PC-3 (cell line): ENCODE measurements around the gene ACAP2. TPM values are rescaled to one million over a fixed set of nuclear protein-coding genes. Genes with fewer than 3 reads are reported as not detected.

Experiments used
- ATAC-seq: fragments of 200-7000 bp; cut with Tn5 transposase; 2 replicates; pipeline ENCODE4 v1.9.1; 2020; ENCODE audit warnings: mild to moderate bottlenecking, moderate library complexity
- BruUV-seq: library from RNA; stranded (reverse); fragments of 400-500 nt; replicated peaks from 2 replicates; lab custom pipeline; 2021; lab: Mats Ljungman, UMichigan
- CTCF ChIA-PET: fragments of 300-600 bp; sonication (Branson Sonifier 250); formaldehyde crosslinking; loops from one replicate; lab custom pipeline; 2022; ENCODE audit warnings: antibody characterized with exemption; lab: Charles Lee
- POLR2A ChIA-PET: fragments of 300-600 bp; sonication (Branson Sonifier 250); formaldehyde crosslinking; loops from one replicate; lab custom pipeline; 2022; ENCODE audit warnings: antibody characterized with exemption; ENCODE audit not compliant: unreplicated experiment; lab: Charles Lee
- DNase-seq: peaks from one replicate; pipeline ENCODE4 v3.0.0-alpha.2; 2015
- H2AFZ ChIP-seq: fragments of 300-600 bp; sonication (generic); 2 replicates; pipeline ENCODE4 v1.6.0; 2016; ENCODE audit warnings: antibody characterized with exemption, low read length
- H3F3A ChIP-seq: fragments of 300-600 bp; sonication (generic); one replicate; pipeline ENCODE4 v1.6.0; 2017; ENCODE audit warnings: antibody characterized with exemption, low read length, control low read depth, mild to moderate bottlenecking; ENCODE audit not compliant: unreplicated experiment
- H3K27ac ChIP-seq: fragments of 300-600 bp; sonication (generic); 2 replicates; pipeline ENCODE4 v1.5.1; 2016; ENCODE audit warnings: mild to moderate bottlenecking, low read length
- H3K27me3 ChIP-seq: fragments of 300-600 bp; sonication (generic); 2 replicates; pipeline ENCODE4 v1.6.1; 2016; ENCODE audit warnings: low read length, mixed read lengths
- H3K36me3 ChIP-seq: fragments of 300-600 bp; sonication (generic); 2 replicates; pipeline ENCODE4 v1.6.1; 2016; ENCODE audit warnings: low read depth, mixed run types, low read length, mixed read lengths
- H3K4me1 ChIP-seq: fragments of 300-600 bp; sonication (generic); 2 replicates; pipeline ENCODE4 v1.5.1; 2016; ENCODE audit warnings: low read length; ENCODE audit not compliant: insufficient read depth
- H3K4me2 ChIP-seq: fragments of 300-600 bp; sonication (generic); 2 replicates; pipeline ENCODE4 v1.6.0; 2016; ENCODE audit warnings: low read length
- H3K4me3 ChIP-seq: fragments of 300-600 bp; sonication (generic); 2 replicates; pipeline ENCODE4 v1.5.1; 2016; ENCODE audit warnings: mild to moderate bottlenecking, low read length, mixed read lengths
- H3K79me2 ChIP-seq: fragments of 300-600 bp; sonication (generic); 2 replicates; pipeline ENCODE4 v1.6.1; 2017; ENCODE audit warnings: low read length, mixed read lengths
- H3K9ac ChIP-seq: fragments of 300-600 bp; sonication (generic); 2 replicates; pipeline ENCODE4 v1.6.0; 2016; ENCODE audit warnings: mild to moderate bottlenecking, low read length
- H3K9me2 ChIP-seq: fragments of 300-600 bp; sonication (generic); replicated peaks from 2 replicates; pipeline ENCODE4 v1.6.1; 2016; ENCODE audit warnings: mixed run types, low read length, mixed read lengths
- H3K9me3 ChIP-seq: fragments of 300-600 bp; sonication (generic); 2 replicates; pipeline ENCODE4 v1.6.1; 2016; ENCODE audit warnings: low read length, mixed read lengths
- H4K20me1 ChIP-seq: fragments of 300-600 bp; sonication (generic); 2 replicates; pipeline ENCODE4 v1.6.1; 2016; ENCODE audit warnings: low read length, mixed read lengths
- EZH2phosphoT487 ChIP-seq: fragments of 300-600 bp; sonication (generic); IDR thresholded peaks from 2 replicates; pipeline ENCODE4 v1.6.1; 2018; ENCODE audit warnings: mild to moderate bottlenecking, antibody characterized with exemption, low read length, borderline replicate concordance
- intact Hi-C: fragments of 100-400 bp; cut with micrococcal nuclease; formaldehyde crosslinking; loops from 2 replicates; pipeline ENCODE4 v1.9.0; 2023
- total RNA-seq: library from RNA; depleted of rRNA; stranded (reverse); fragments of >200 nt; gene quantifications from 2 replicates; pipeline ENCODE4 v1.2.3, GENCODE V29; 2014
- TF ChIP-seq, protein P1 (sequence below): fragments of 300-600 bp; sonication (generic); conservative IDR thresholded peaks from 2 replicates; pipeline ENCODE4 v1.5.1; 2017; ENCODE audit warnings: antibody characterized with exemption, low read depth, mild to moderate bottlenecking, low read length

The ACAP2 gene
- total RNA-seq, 1 experiment from 2014 or later, result 33.5 TPM

DNA sequence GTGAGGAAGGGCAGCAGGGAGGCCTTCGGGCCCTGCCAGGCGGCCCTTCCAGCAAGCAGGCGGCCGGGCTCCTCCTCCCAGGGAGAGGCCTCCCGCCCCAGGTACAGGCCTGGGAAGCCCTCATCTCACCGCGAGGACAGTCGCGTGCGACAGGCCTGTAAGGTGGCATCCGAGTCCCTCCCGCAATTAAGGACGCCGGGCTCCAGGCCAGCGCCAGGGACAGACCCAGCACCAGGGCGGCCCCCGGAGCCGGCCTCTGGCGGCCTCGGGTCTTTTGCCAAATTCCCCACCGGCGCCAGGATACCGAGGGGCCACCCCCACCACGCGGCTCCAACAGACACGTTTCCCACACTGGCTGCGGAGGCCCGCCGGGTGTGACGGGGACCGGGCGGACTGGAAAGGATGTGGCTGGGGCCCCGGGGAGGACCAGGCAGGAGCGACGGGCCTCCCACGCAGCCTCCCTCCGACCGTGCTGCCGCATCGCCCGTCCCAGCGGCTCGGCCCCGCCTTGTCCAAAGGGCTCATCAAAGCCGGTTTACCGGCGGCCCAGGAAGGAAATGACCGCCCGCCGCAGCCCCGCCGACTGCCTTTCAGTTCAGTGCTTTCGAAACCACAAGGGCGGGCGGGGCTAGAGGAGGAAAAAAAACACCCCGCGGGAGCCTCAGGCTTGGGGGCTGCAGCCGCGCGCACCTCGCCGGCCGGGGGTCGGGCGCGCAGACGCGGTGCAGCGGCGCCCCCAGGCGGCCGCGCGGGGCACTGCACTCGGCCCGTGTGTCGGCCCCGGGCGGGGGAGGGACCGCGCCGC lies 183.1 kb downstream of the ACAP2 start:
- peaks cover 16% of the 10 kb centered on the region for H3K4me1 ChIP-seq
- BruUV-seq, result TSS peak; percentile 64
- no peaks in the 10 kb centered on the region for H3K9me3 ChIP-seq
- H3K27ac ChIP-seq, result peak overlapping the region; percentile 73
- peak overlapping the region; percentile 67 for H2AFZ ChIP-seq
- H3K4me3 ChIP-seq, result peak overlapping the region; percentile 92
- no peaks in the 10 kb centered on the region for H3K27me3 ChIP-seq
- POLR2A ChIA-PET, result no interaction called here
- DNase-seq (peak; percentile 91), ATAC-seq (peak; percentile 74)
- TF ChIP-seq, protein P1, sequence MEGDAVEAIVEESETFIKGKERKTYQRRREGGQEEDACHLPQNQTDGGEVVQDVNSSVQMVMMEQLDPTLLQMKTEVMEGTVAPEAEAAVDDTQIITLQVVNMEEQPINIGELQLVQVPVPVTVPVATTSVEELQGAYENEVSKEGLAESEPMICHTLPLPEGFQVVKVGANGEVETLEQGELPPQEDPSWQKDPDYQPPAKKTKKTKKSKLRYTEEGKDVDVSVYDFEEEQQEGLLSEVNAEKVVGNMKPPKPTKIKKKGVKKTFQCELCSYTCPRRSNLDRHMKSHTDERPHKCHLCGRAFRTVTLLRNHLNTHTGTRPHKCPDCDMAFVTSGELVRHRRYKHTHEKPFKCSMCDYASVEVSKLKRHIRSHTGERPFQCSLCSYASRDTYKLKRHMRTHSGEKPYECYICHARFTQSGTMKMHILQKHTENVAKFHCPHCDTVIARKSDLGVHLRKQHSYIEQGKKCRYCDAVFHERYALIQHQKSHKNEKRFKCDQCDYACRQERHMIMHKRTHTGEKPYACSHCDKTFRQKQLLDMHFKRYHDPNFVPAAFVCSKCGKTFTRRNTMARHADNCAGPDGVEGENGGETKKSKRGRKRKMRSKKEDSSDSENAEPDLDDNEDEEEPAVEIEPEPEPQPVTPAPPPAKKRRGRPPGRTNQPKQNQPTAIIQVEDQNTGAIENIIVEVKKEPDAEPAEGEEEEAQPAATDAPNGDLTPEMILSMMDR, result peak; percentile 46; the same call in 1 of the 2 replicates
- no peak for TF ChIP-seq EZH2phosphoT487
- CTCF ChIA-PET, result interaction anchor here (1.1 to 1.5 kb wide), 2 partner anchors 577 to 588 kb away, joined by 5 to 10 read pairs (median 10); partner anchors contain the start of gene LSG1
- intact Hi-C loops, result loop anchor here (1.0 to 10.0 kb wide), 10 partner anchors 105 to 587 kb away; partner anchors contain the start of gene LSG1
- no peaks in the 10 kb centered on the region for H3K36me3 ChIP-seq
- no peaks in the 10 kb centered on the region for H4K20me1 ChIP-seq
- H3F3A ChIP-seq, result no peaks in the 10 kb centered on the region
- no peaks in the 10 kb centered on the region for H3K9me2 ChIP-seq
- H3K4me2 ChIP-seq, result peak overlapping the region; percentile 99
- H3K79me2 ChIP-seq, result peaks cover 64% of the 10 kb centered on the region
- H3K9ac ChIP-seq, result peak overlapping the region; percentile 84

- Histone ChIP-seq H3K36me3 (no peaks in the 10 kb centered on the region), H3K9me2 (no peaks in the 10 kb centered on the region), H3F3A (no peaks in the 10 kb centered on the region), H2AFZ (peak overlapping the region; percentile 67; the same call in 1 of the 2 replicates), H3K27me3 (no peaks in the 10 kb centered on the region), H3K79me2 (peaks cover 64% of the 10 kb centered on the region), H3K4me1 (peaks cover 16% of the 10 kb centered on the region), H4K20me1 (no peaks in the 10 kb centered on the region), H3K4me3 (peak overlapping the region; percentile 92; the same call in 1 of the 2 replicates), H3K9me3 (no peaks in the 10 kb centered on the region), H3K4me2 (peak overlapping the region; percentile 99), H3K9ac (peak overlapping the region; percentile 84), H3K27ac (peak overlapping the region; percentile 73)
- ChIA-PET CTCF (interaction anchor here (1.5 kb wide), 1 partner anchor 576 kb away, joined by 5 read pairs; no protein-coding TSS in a partner anchor), POLR2A (no interaction called here)
- ATAC-seq, result no peak
- TF ChIP-seq, protein P1, result no peak
- DNase-seq, result peak; percentile 30
- no TSS peak for BruUV-seq
- intact Hi-C loops, result loop anchor here (1.0 to 10.0 kb wide), 4 partner anchors 104 to 586 kb away; partner anchors contain the start of gene LSG1
Measured at GRCh38 chr3:195259154-195259474, 183.7 kb downstream of the ACAP2 start.
